GM21576 (cell line): ENCODE results near the gene EGFL7.

Source experiments
- ATAC-seq: cut with Tn5 transposase; IDR thresholded peaks from one replicate; pipeline ENCODE4 v1.9.1; 2021; ENCODE audit warnings: mild to moderate bottlenecking, moderate library complexity; ENCODE audit not compliant: unreplicated experiment

The EGFL7 gene

GRCh38 chr9:136713550-136713949 is 50.8 kb downstream of the EGFL7 start:
- no peak for ATAC-seq

GRCh38 chr9:136714096-136714892 is 51.6 kb downstream of the EGFL7 start:
- ATAC-seq = no peak

- ATAC-seq = no peak
Measured at GRCh38 chr9:136714893-136715274, 52.2 kb downstream of the EGFL7 start.

GRCh38 chr9:136717399-136717798 is 54.7 kb downstream of the EGFL7 start:
- no peak for ATAC-seq

- no peak for ATAC-seq
Measured at GRCh38 chr9:136718345-136719194, 55.9 kb downstream of the EGFL7 start.

- ATAC-seq = no peak
Measured at GRCh38 chr9:136719195-136719880, 56.6 kb downstream of the EGFL7 start.

- no peak for ATAC-seq
Measured at GRCh38 chr9:136720251-136720897, 57.7 kb downstream of the EGFL7 start.

- no peak for ATAC-seq
Measured at GRCh38 chr9:136720898-136721338, 58.2 kb downstream of the EGFL7 start.

GRCh38 chr9:136721339-136722092 is 58.8 kb downstream of the EGFL7 start:
- ATAC-seq = no peak
